ENCODE data around the gene CBR1. TPM values are rescaled to one million over a fixed set of nuclear protein-coding genes. Genes with fewer than 3 reads are reported as not detected.

CBR1 gene
- total and polyA plus RNA-seq, 2 of the 8 experiments (the other 6 are each of a cell fraction or from before 2014, with no cell fraction given), result 1.8 to 207 TPM

DNA sequence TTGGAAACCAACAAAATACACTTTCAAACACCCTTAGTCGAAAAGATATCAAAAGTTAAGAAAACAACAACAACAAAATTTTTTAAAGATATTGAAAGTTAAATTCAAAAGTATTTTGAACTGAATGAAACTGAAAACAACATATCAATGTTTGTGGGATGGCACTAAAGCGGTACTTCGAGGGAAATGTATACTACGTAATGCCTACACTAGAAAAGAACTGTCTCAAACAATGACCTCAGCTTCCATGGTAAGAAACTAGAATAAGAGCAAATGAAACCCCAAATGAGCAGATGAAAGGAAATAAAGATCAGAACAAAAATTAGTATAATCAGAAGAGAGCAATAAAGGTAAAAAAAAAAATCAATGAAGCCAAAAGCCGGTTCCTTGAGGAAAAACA lies 6.1 kb downstream of the CBR1 start (continued):
- TF ChIP-seq, protein P1, sequence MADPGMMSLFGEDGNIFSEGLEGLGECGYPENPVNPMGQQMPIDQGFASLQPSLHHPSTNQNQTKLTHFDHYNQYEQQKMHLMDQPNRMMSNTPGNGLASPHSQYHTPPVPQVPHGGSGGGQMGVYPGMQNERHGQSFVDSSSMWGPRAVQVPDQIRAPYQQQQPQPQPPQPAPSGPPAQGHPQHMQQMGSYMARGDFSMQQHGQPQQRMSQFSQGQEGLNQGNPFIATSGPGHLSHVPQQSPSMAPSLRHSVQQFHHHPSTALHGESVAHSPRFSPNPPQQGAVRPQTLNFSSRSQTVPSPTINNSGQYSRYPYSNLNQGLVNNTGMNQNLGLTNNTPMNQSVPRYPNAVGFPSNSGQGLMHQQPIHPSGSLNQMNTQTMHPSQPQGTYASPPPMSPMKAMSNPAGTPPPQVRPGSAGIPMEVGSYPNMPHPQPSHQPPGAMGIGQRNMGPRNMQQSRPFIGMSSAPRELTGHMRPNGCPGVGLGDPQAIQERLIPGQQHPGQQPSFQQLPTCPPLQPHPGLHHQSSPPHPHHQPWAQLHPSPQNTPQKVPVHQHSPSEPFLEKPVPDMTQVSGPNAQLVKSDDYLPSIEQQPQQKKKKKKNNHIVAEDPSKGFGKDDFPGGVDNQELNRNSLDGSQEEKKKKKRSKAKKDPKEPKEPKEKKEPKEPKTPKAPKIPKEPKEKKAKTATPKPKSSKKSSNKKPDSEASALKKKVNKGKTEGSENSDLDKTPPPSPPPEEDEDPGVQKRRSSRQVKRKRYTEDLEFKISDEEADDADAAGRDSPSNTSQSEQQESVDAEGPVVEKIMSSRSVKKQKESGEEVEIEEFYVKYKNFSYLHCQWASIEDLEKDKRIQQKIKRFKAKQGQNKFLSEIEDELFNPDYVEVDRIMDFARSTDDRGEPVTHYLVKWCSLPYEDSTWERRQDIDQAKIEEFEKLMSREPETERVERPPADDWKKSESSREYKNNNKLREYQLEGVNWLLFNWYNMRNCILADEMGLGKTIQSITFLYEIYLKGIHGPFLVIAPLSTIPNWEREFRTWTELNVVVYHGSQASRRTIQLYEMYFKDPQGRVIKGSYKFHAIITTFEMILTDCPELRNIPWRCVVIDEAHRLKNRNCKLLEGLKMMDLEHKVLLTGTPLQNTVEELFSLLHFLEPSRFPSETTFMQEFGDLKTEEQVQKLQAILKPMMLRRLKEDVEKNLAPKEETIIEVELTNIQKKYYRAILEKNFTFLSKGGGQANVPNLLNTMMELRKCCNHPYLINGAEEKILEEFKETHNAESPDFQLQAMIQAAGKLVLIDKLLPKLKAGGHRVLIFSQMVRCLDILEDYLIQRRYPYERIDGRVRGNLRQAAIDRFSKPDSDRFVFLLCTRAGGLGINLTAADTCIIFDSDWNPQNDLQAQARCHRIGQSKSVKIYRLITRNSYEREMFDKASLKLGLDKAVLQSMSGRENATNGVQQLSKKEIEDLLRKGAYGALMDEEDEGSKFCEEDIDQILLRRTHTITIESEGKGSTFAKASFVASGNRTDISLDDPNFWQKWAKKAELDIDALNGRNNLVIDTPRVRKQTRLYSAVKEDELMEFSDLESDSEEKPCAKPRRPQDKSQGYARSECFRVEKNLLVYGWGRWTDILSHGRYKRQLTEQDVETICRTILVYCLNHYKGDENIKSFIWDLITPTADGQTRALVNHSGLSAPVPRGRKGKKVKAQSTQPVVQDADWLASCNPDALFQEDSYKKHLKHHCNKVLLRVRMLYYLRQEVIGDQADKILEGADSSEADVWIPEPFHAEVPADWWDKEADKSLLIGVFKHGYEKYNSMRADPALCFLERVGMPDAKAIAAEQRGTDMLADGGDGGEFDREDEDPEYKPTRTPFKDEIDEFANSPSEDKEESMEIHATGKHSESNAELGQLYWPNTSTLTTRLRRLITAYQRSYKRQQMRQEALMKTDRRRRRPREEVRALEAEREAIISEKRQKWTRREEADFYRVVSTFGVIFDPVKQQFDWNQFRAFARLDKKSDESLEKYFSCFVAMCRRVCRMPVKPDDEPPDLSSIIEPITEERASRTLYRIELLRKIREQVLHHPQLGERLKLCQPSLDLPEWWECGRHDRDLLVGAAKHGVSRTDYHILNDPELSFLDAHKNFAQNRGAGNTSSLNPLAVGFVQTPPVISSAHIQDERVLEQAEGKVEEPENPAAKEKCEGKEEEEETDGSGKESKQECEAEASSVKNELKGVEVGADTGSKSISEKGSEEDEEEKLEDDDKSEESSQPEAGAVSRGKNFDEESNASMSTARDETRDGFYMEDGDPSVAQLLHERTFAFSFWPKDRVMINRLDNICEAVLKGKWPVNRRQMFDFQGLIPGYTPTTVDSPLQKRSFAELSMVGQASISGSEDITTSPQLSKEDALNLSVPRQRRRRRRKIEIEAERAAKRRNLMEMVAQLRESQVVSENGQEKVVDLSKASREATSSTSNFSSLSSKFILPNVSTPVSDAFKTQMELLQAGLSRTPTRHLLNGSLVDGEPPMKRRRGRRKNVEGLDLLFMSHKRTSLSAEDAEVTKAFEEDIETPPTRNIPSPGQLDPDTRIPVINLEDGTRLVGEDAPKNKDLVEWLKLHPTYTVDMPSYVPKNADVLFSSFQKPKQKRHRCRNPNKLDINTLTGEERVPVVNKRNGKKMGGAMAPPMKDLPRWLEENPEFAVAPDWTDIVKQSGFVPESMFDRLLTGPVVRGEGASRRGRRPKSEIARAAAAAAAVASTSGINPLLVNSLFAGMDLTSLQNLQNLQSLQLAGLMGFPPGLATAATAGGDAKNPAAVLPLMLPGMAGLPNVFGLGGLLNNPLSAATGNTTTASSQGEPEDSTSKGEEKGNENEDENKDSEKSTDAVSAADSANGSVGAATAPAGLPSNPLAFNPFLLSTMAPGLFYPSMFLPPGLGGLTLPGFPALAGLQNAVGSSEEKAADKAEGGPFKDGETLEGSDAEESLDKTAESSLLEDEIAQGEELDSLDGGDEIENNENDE (IDR thresholded peaks at IDR 0.05; ENCODE audit: insufficient replicate concordance, low read length), result no peak
- TF ChIP-seq FOSL1 (IDR thresholded peaks at IDR 0.05; ENCODE audit: insufficient read depth, low read depth, low read length) (no peak), CHD1 (IDR thresholded peaks at IDR 0.05; ENCODE audit: low read depth, low read length) (no peak), RAD21 (IDR thresholded peaks at IDR 0.05 in 1 of 2, conservative IDR thresholded peaks at IDR 0.05 in 1 of 2; ENCODE audit: low read depth in 2 of 2, low read length in 2 of 2) (no peak), JUN (IDR thresholded peaks at IDR 0.05; ENCODE audit: low read depth, low read length) (no peak), CREB1 (IDR thresholded peaks at IDR 0.05) (no peak), BACH1 (IDR thresholded peaks at IDR 0.05; ENCODE audit: low read length) (no peak), ZNF274 (IDR thresholded peaks at IDR 0.05; ENCODE audit: borderline replicate concordance, extremely low read depth, low read length) (no peak), SRF (IDR thresholded peaks at IDR 0.05; ENCODE audit: low read depth, low read length) (no peak)

Measured in H1 (cell line).